HG02678 (cell line): ENCODE results near the gene OR2D3.
"Not testable (repeated sequence)": the region's sequence is repeated elsewhere in the genome, so short reads cannot be mapped to it uniquely, and the experiment has no call there.

Experiments used
- ATAC-seq: cut with Tn5 transposase; IDR thresholded peaks from one replicate; pipeline ENCODE4 v1.9.1; 2021; ENCODE audit warnings: mild to moderate bottlenecking, moderate library complexity; ENCODE audit not compliant: unreplicated experiment

The OR2D3 gene

GRCh38 chr11:6920702-6921101 lies at the start of gene OR2D3:
Gene OR2D3 (plus strand): TSS chr11:6921002. CDS start chr11:6921002, 0 bp downstream.
- no peak for ATAC-seq

- no peak for ATAC-seq
These were observed 49.5 kb upstream of the OR2D3 start for GRCh38 chr11:6871278-6871677.

DNA sequence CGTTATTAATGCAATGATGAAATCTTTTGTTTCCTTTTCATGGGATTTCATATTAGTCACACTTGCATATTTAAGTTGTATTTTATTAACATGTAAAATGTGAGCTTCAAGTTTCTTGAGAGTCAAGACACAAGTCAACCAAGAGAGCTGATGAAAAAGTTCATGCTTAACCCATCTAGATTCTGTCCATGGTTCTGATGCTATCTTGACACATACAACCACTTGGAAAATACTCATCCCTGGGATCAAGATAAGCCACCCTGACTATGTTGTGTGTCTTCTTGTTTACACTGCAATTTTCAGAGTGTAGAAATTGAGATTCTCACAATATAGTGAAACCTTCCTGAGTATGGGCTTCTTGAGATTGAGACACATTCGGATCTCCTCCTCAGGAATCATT lies 45.0 kb upstream of the OR2D3 start:
- ATAC-seq, result no peak

DNA sequence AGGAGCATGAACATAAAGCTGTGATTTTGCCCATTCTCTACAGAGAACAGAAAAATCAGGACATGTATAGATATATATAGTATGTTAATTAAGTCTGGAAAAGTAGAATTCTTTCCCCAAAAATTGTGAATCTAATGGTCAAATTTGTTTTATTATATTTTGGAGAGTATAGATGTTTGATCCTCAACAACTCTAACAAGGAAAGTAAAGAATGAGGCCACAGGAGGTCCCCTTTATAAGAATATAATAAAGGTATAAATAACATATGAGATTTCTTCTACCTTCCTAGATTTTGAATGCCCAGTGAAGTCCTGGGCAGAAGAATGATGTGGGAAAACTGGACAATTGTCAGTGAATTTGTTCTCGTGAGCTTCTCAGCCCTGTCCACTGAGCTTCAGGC lies 44.5 kb upstream of the OR2D3 start, which contains the start of gene OR10A4:
Gene OR10A4 (plus strand): TSS at position 301 of the 400 bp plus-strand sequence. CDS start 23 bp downstream, at position 324.
- no peak for ATAC-seq

- no peak for ATAC-seq
These were observed 43.9 kb upstream of the OR2D3 start for GRCh38 chr11:6876914-6877313.

- no peak for ATAC-seq
These were observed 38.1 kb upstream of the OR2D3 start for GRCh38 chr11:6882751-6883150.

GRCh38 chr11:6887711-6888110 lies 33.1 kb upstream of the OR2D3 start:
- ATAC-seq, result not testable (repeated sequence)

DNA sequence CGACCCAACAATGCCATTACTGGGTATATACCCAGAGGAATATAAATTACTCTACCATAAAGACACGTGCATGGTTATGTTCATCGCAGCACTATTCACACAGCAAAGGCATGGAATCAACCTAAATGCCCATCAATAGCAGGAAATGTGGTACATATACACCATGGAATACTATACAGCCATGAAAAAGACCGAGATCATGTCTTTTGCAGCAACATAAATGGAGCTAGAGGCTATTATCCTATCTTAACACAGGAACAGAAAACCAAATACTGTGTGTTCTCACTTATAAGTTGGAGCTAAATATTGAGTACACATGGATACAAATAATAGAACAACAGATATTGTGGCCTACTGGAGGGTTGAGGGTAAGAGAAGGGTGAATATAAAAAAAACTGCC lies 32.0 kb upstream of the OR2D3 start:
- no peak for ATAC-seq

- no peak for ATAC-seq
These were observed 31.0 kb upstream of the OR2D3 start for GRCh38 chr11:6889835-6890234.

DNA sequence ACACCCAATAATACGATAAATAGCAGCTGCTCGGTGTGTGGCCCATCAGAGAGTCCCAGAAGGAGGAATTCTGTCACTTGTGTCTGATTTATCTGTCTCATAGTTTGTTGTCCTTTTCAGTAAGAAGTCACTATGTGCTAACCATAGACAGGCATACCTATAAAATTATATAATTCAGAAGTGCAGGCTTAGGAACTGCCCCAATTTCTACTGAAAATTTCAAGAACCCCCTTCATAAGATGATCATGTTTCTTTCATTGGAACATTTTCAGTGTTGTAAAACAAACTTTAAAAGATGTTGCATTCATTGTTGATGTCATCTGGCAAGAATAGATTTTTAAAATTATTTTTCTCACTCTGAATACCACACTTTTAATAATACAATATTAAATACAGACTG lies 28.4 kb upstream of the OR2D3 start, which contains the start of gene OR2D2:
Gene OR2D2 (minus strand): TSS at position 101 of the 400 bp plus-strand sequence. CDS start 0 bp downstream, at position 101.
- no peak for ATAC-seq

DNA sequence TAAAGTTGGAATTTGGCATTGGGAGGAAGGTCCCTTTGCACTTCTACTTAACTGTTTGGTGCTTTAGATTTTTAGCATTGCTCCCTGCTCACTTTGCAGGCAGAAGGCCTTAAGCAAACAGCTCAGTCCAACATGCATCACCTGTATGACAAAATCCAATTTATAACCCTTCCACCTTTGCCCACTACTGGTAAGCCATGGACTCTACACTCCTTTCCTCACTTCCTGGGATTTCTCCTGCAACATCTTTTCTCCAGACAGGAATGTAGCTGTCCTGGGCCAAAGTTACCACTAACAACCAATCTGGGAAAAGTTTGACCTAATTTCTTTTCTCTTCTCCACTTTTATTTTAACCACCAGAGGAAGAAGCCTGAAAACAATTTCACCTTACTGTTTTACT lies 26.7 kb upstream of the OR2D3 start:
- no peak for ATAC-seq

- peak; percentile 93 for ATAC-seq
These were observed 25.8 kb upstream of the OR2D3 start for GRCh38 chr11:6895010-6895409.

- ATAC-seq, result no peak
These were observed 21.9 kb upstream of the OR2D3 start for GRCh38 chr11:6898911-6899310.

DNA sequence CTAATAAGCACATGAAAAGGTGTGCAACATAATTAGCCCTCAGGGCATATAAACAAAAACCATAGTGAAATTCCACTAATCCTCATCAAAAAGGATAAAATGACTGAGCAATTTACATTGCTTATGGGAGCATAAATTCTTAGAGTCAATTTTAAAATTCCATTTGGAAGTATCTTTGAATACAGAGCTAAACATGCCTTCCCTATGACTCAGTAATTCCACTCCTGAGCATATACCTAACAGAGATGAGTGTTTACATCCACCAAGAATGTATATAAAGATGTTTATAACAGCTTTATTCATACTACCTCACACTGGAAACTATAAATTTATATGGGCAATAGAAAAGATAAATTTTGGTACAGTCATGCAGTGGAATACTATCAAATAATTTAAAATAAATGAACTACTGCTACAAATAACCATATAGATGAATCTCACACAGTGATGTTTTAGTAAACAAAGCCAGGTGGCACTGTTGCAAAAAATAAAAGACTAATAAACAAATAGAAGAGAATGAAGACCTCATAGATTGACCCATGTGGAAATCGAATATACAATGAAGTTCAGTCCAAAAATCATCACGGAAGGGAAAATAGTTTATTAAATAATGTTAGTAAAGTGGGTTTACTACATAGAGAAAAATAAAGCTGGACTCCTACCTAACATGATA lies 20.3 kb upstream of the OR2D3 start:
- no peak for ATAC-seq

DNA sequence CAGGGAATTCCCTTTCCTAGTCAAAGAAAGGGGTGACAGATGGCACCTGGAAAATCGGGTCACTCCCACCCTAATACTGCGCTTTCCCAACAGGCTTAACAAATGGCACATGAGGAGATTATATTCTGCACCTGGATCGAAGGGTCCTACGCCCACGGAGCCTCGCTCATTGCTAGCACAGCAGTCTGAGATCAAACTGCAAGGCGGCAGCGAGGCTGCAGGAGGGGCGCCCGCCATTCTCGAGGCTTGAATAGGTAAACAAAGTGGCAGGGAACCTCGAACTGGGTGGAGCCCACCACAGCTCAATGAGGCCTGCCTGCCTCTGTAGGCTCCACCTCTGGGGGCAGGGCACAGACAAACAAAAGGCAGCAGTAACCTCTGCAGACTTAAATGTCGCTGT lies 16.0 kb upstream of the OR2D3 start:
- not testable (repeated sequence) for ATAC-seq

DNA sequence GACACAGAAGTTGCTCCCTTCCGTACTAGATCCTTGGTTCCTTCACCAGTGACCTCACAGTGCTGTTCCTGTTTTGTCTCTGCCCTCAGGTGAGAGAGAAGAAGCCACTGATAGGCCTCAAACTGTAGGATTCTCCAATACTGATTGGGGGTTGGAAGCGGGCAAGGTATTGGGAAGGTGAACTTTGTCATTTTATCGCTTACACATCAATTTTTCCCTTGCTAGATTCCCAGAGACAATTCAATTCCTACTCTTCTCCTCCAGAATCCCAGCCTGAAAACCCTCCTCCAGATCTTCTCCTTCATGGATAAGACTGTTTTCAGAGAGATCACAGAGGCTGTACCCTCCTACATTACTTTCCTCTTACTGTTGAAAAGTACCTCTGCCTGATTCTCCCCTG lies 9.4 kb upstream of the OR2D3 start:
- ATAC-seq, result no peak

DNA sequence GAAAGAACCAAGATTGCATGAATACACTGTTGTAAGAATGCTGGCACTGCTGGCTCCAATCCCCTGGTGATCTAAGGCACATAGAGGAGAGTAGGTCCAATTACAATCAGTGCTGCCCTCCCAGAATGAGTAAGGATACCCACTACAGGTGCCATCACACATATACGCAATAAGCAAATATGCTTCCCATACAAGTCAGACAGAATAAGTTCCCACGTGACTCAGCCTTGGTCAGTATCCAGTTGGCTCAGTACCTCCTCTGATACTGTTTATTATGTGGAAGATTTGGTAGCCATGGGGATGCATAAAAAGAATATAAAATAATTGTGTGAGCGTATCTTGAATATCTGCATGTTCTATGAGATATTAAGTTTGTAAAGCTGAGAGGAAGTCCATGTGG lies 8.9 kb upstream of the OR2D3 start:
- no peak for ATAC-seq

GRCh38 chr11:6919698-6920097 lies 1.1 kb upstream of the OR2D3 start:
- no peak for ATAC-seq

- ATAC-seq, result no peak
These were observed 4.3 kb downstream of the OR2D3 start for GRCh38 chr11:6925007-6925577.

- ATAC-seq, result peak; percentile 11
These were observed 4.9 kb downstream of the OR2D3 start for GRCh38 chr11:6925636-6926207.

- peak; percentile 67 for ATAC-seq
These were observed 5.6 kb downstream of the OR2D3 start, which contains the start of gene ZNF215 for GRCh38 chr11:6926208-6927029. Gene ZNF215 (plus strand): TSS chr11:6926426. CDS start chr11:6932273, 5,847 bp downstream.
